Hematopoietic multipotent progenitor cell treated with erythropoietin and hydrocortisone succinate and interleukin-3 and kit ligand, for 8 days (in vitro differentiated cells): ENCODE measurements around the gene CHORDC1.
A peak's percentile ranks its signal among the peaks of the same experiment; 100 is the strongest.
"Not testable (repeated sequence)": the region's sequence is repeated elsewhere in the genome, so short reads cannot be mapped to it uniquely, and the experiment has no call there.

Experiments used
- DNase-seq: peaks from one replicate; pipeline ENCODE4 v3.0.0-alpha.2; 2015

Gene CHORDC1

GRCh38 chr11:90213322-90213721 is 9.5 kb downstream of the CHORDC1 start:
- DNase-seq: no peak

GRCh38 chr11:90208857-90209256 is 14.0 kb downstream of the CHORDC1 start:
- no peak for DNase-seq

GRCh38 chr11:90207992-90208391 is 14.9 kb downstream of the CHORDC1 start:
- DNase-seq: not testable (repeated sequence)

GRCh38 chr11:90204832-90205646 is 17.8 kb downstream of the CHORDC1 start:
- peak; percentile 78 for DNase-seq

GRCh38 chr11:90204407-90204806 is 18.4 kb downstream of the CHORDC1 start:
- DNase-seq: no peak

- DNase-seq: no peak
Measured at GRCh38 chr11:90202342-90202741, 20.5 kb downstream of the CHORDC1 start.

- no peak for DNase-seq
Measured at GRCh38 chr11:90197377-90197776, 25.5 kb downstream of the CHORDC1 start.

- DNase-seq: no peak
Measured at GRCh38 chr11:90192869-90193582, 29.8 kb downstream of the CHORDC1 start.

- DNase-seq: no peak
Measured at GRCh38 chr11:90189011-90189410, 33.8 kb downstream of the CHORDC1 start.

GRCh38 chr11:90187839-90188238 is 35.0 kb downstream of the CHORDC1 start:
- DNase-seq: no peak

GRCh38 chr11:90179923-90180322 is 42.9 kb downstream of the CHORDC1 start:
- no peak for DNase-seq

GRCh38 chr11:90178751-90179150 is 44.1 kb downstream of the CHORDC1 start:
- no peak for DNase-seq

- no peak for DNase-seq
Measured at GRCh38 chr11:90176069-90176468, 46.8 kb downstream of the CHORDC1 start.

- no peak for DNase-seq
Measured at GRCh38 chr11:90171359-90171758, 51.5 kb downstream of the CHORDC1 start.

- no peak for DNase-seq
Measured at GRCh38 chr11:90168571-90168970, 54.3 kb downstream of the CHORDC1 start.

GRCh38 chr11:90167704-90168103 is 55.1 kb downstream of the CHORDC1 start:
- not testable (repeated sequence) for DNase-seq

- DNase-seq: not testable (repeated sequence)
Measured at GRCh38 chr11:90166982-90167573, 55.8 kb downstream of the CHORDC1 start.
